GM19240 (cell line): ENCODE data around the gene AFDN.

Source experiments
- DNase-seq: peaks from one replicate; pipeline ENCODE4 v3.0.0; 2011; ENCODE audit warnings: low spot score; ENCODE audit not compliant: insufficient read length

The AFDN gene

DNA sequence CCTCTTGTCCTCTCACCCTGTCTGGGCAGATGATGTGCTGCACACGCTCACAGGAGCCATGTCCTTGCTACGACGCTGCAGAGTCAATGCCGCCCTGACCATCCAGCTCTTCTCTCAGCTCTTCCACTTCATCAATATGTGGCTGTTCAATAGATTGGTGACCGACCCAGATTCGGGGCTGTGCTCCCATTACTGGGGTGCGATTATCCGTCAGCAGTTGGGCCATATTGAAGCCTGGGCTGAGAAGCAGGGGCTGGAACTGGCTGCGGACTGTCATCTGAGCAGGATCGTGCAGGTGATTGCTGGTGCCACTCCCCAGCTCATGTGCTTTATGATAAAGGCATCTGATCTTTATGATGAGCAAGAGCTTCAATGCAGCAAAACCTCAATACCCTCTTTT lies 88.4 kb downstream of the AFDN start:
- DNase-seq = no peak

DNA sequence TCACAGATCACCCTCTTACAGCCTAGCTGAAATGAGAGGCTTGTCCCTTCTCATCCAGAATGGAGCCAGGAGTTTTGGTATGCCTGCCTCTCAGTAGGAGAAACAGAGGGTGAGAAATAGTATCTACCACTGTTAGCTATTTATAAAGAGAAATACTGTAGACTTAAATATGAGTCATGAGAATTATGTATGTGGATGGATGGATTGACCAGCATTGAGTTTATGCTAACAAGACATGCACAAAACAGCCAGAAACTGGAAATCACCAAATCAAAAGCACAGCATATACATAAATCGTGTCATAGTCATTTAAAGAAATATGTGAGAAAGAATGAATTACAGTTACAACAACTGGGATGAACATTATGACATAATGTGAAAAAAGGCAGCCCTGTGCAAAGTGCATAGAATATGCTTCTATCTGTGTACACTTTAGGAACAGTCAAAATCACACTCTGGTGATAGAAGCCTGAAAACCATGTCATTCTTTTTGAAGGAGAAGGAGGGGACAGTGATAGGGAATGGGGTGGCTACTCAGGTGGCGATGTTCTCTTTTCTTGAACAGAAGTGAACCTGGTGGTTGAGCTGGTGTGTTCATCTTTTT lies 90.9 kb downstream of the AFDN start:
- DNase-seq = no peak

DNA sequence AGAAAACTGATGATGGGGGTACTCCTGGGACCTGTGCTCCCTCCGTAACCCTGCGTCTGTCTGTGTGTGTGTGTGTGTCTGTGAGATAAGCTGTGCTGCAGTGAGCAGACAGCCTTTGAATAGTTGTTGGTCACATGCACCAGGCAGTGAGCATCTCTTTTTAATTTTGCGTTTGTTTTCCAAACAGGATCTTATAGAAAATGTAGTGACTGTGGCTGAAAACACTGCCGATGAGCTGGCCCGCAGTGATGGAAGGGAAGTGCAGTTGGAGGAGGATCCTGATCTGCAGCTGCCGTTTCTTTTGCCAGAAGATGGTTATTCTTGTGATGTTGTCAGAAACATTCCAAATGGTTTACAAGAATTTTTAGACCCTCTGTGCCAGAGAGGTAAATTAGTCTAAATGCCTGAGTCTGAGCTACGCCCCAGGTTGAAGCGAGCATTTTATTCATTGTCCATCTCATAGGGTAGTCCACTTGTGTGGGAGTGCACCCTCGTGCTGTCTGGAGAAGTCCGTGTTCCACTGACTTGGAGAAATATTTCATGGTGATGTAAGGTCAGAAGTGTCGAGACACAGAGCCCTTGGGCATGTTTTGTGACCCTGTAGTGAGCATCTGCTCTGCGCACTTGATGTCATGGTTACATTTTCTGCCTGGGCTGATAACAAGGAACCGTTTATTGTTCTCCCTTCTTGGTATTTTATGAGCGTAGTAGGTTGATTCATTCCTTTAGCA lies 92.0 kb downstream of the AFDN start:
- no peak for DNase-seq

DNA sequence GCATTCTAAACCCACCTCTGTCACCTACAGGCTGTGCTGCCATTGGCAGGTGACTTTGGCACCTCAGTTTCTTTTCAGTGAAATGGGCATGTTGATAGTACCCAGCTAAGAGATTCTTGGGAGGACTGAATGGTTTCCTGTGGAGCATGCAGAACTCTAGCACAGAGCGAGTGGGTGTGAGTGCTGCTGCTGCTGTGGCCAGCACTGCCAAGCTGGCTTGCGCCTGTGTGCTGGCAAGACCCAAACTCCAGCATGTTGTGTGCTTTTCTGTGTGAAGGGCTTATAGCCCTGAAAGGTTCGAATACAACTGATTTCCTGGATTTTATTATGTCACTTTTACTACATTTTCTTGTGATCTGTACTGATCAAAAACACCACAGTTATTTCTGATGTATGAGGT lies 92.6 kb downstream of the AFDN start:
- no peak for DNase-seq

DNA sequence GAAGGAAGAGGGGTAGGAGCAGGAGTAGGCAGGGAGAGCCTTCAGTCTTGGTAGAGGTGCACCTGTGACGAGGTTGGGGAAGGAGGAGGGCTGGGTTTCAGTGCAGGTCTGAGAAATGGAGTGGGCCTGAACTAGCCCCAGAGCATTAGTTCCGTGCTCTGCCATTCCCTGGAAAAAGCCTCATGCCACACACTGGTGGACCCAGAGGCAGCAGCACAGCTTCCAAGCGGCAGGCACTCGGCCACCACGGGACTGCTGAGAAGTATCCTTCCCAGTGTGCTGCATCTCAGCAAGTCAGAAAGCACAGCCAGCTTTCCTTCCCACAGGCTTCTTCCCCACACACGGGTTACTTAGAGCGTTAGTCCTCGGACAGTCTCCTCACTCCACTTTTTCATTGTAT lies 93.5 kb downstream of the AFDN start:
- no peak for DNase-seq

DNA sequence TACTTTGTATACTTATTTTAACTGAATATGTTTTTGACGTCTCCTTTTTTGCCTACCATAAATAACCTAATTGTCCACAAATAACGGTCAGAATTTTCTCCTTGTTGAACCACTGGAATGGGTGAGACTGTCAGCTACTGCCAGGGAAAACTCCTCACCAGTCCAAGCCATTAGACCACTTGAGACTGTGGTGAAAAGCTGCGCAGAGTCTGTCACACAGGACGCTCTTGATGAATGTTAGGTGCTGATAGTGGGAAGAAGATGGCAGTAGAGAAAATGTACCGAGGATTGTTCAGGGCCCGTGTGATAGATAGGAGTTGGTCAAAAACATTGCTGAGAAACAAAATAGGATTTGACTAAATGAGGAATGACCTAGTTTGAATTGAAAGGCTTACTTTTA lies 95.1 kb downstream of the AFDN start:
- DNase-seq = no peak

DNA sequence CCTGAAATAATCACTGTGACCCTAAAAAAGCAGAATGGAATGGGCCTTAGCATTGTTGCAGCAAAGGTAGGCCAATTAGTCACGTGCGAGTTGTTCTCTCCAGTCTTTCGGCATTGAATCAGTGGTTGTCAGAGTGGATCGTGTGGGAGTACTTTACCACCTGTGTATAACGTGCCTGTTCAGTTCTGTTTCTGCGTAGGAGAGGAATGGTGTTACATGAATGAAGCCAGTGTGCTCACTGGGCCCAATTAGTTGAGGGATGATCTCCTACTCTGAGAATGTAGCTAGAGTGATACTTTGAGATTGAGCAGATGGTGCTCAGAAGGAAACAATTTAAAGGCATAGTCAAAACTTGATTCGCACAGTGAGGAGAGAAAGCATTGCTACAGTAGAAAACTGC lies 98.3 kb downstream of the AFDN start:
- no peak for DNase-seq

DNA sequence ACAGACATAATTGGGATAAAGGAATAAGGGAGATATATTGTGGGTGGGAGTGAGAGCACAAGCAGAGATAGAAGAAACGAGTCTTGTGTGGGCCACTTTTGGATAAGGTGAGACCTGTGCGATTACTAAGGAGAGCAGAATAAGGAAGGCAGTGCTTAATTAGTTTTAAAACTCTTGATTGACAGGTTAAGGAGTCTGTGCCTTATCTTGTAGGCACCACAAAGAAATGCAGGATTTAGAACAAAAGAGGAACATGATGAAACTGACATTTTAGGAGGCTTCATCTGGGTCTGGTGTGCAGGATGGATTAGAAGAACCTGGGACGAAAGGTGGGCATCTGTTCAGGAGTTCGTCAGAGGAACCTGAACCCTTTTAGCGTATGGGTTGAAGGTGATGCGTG lies 100.5 kb downstream of the AFDN start:
- DNase-seq = no peak

DNA sequence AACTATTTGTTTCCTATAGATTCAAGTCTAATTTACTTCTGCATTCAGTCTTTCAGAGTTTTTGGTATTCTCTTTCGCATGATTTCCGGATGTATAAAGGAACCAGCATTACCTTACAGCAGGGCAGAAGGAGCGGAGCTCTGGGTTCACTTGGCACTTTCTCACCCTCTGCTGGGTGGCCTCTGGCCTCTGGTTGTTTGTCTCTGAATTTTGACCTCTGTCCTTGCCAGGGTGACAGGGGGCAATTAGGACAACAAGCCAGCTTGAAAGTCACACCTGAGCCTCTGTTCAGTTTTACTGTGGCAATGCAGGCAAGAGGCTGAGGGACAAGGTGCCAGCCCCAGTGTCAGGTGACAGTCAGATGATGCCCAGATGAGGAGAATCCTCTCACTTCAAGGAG lies 101.4 kb downstream of the AFDN start:
- no peak for DNase-seq

DNA sequence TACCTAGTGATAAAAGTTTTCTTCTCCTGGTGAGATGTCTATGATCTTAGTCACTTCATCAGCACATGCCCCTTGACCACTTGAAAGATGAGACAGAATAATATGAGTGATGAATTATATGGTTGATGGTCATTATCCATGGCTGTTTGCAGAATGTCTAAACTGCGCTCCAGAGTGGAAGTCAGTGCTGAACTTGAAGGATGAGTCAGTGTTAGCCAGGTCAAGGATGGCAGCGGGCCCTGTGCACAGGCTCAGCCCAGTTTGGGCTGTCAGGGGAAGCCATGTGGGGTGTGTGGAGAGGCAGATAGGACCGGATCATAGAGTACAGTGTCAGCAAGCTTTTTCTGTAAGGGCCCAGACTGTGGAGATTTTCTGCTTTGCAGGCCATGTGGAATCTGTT lies 103.6 kb downstream of the AFDN start:
- DNase-seq = no peak

DNA sequence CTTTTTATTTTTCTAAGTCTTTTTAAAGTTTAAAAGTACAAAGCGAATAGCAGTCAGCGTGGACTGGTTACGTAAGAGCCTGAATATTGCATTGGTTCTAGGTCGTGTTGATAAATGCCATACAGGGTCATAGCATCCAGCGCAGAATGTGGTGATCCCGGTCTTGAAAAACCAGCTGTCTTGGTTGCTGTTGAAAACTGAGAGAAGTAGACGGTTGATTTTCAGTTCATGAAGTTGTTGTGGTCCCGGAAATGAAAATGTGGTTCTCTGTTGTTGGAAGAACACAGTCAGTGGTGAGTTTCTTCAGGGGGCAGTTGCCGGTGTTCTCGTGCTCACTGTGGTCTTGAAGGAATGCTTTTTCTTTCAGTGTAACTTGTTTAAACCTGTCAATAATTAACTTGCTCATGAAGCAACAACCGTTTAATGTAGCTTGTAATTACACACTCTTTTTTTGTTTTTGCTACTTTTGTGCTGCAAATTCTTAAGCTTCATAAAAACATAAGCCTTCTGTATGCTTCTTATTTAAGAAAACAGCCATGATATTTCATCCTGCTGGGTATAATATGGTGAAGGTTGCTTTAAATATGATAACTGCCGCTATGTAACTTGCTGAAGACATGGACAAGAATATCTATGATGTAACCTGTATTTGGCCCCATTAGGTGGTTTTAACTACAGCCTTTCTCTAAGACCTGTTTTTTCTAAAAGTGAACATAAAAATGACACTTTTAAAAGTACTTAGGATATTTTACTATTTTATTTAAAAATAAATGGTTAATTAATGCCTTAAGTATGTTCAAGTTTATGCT lies 106.0 kb downstream of the AFDN start:
- no peak for DNase-seq

DNA sequence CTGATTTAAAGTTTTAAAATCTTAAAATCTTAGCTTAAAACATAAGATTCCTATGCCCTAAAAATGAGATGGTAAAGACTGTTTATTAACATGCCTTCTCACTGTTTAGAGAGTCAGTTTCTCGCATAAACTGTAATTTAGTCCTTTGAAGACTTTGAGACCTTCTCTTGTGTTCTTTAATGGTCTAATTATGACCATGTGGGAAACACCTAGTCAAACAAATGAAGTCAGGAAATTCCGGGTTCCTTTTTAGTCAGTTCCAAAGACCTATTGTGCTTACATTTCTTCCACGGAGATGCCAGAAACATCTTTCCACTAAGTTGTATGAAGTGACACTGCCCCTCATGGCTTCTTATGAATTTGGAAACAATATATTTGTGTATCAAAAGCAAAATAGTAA lies 106.6 kb downstream of the AFDN start:
- no peak for DNase-seq

DNA sequence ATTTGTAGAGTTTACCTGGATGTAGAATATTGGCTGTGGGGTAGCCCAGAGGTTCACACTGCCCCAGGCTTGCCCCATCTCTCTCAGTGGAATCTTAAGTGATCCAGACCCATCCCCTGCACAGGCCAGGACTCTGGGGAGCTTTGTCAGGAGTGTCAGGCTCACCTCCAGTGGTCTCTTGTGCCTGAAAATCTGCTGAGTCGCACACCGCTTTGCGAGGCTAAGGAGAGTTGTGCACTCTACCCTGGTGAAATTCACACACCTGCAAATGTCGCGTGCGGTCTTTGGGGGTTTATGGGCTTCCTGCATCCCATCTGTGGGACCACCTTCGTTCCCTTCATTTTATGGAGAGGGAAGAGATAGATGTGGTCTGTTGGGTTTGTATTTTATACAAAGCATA lies 107.1 kb downstream of the AFDN start:
- DNase-seq = no peak

DNA sequence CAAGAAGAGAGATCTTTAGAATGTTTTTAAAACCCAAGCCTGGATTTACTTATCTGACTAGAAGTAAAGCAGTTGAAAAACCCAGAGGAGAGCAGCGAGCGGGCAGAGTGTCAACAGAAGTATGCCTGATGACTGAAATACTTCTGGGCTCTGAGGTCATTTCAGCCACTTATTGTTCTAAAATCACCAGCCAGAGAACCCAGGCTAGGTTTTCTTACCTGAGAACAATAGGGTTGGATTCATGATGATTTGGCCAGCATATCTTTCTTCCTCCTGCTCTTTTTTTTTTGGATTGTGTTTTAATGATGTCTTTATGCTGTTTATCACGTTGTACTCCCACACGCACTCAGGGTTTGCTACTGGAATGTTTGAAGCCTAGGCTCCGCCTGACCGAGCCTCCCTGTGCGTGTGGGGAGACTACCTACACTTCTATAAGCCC lies 107.7 kb downstream of the AFDN start:
- no peak for DNase-seq

DNA sequence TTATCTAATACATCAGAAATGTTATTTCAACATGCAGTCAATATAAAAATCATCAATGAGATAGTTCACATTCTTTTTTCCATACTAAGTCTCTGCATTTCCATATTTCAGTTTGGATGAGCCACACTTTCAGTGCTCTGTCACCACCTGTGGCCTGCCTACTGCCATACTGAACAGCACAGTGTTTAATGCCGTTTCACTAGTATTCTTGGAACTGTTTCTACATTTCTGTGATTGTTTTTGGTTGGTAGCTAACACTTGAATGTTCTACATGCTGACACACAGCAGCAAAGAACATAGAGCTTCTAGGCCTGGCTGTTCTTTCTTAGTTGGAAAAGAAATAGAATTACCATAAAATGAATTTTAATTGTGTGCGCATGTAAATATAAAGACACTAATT lies 109.3 kb downstream of the AFDN start:
- no peak for DNase-seq

DNA sequence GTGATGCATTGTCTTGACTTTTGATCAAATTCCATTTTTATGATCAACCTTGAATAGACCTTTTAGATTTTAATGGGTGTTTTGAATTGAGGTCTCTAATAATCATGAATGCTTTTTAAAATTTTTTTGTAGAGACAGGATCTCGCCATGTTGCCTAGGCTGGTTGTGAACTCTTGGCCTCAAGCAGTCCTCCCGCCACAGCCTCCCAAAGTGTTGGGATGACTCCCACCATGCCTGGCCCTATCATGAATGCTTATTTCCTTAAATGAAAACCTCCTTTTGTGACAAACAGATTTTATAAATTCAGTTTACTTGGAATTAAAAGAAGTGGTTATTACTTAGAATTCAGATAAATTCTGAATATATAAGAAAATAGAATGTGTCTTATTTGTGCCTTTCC lies 110.6 kb downstream of the AFDN start:
- no peak for DNase-seq

DNA sequence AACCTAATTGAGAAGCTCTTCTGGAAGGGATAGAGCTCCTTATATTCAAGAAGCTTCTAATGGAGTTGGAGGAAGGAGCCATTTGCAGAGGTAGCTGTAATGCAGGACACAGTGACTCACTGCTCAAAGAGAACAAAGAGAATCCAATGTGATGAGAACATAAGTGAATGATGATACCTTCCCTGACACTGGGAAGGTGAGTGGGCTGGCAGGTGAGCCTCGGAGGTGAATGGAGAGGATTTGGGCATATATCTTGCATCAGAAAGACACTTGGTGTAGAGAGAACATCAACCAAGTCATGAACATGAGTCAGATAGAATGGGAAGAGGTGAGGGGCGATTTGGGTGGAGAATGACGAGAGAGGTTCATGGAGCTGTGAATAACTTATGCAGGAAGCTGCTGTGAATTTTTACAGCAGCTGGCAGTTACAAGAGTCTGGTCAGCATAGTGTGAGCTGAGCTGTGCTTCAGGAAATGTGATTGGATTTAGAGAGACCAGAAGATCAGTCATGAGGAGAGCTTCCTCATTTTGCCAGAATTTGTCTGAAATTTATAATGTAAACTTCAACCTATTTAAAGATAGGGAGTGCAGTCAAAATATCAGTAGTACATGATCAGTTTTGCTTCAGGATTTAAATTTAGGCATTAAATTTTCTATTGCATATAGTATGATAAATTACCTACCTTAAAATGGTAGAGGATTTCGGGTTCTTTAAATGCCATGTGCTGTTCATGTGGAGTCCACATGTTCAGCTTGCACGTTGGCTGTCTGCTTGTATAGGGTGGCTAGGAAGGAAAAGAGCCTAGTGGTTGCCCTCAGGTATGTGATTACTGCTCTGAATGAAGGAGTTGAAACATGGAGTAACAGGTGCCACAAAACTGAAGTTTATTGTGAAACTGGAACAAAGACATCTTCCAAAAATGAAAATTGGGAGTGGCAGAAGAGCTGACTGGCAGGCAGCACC lies 111.5 kb downstream of the AFDN start:
- DNase-seq = no peak

DNA sequence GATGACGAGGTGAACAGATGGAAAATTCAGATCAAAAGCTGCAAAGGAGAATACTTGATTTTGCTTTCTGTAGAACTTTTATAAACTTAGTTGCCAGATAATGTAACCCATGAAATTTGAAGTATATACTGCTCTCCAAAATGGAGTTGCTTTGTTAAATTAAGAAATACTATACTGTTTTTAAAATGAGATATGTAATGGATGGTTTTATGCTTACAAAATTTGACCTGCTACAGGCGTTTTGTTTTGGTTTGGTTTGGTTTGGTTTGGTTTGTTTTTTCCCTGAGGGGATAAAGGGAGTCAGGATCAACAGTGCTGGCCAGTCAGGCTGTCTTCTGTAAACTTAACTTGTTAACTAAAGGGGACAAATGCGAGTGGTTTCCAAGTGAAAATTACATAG lies 115.1 kb downstream of the AFDN start:
- DNase-seq = no peak

DNA sequence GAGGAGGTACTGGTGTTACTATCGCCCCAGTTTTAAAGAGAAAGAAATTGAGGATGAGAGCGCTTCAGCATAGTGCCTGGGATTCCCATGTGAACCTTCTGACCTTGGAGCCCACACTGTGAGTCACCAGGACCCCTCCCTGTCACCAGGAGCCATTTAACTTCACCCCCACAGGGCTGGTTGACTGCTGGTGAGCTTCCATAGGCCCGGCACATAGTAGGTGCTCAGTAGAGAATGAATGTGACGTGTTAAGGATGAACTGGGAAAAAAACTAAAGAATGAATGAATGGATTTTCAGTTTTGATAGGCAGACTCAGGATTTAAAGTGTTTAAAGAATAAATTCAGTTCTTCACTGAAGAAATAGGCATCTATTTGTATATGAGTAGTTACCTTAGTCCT lies 117.4 kb downstream of the AFDN start:
- DNase-seq = no peak

DNA sequence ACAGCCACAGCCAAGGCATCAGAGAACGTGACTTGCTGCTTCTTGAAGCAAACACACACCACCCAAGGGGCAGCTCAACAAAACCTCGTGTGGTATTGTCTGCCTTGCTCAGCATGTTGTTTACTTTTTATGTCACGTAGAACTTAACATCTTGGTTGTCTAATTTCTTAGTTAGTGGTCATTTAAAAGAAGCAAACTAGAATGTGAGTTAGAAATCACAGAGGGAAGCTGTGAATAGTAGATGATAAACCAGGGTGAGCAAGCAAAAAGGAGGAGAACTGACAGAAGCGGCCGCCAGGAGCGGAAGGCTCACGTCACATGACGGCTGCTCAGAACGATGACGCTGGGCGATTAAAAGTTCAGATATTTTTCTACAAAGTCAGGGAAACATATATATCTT lies 119.3 kb downstream of the AFDN start:
- no peak for DNase-seq

DNA sequence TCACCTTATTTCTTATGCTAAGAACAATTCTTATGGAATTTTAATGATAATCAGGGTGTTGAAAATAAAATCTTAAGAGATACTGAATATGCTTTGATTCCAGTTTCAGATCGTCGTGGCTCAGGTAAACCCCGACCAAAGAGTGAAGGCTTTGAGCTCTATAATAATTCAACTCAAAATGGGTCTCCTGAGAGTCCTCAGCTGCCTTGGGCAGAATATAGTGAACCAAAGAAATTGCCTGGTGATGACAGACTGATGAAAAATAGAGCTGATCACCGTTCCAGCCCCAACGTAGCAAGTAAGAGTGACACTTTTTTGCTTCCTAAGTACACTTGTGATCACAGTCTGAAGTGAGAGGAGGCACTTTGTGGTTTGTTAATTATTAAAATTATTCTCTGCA lies 119.9 kb downstream of the AFDN start:
- no peak for DNase-seq

DNA sequence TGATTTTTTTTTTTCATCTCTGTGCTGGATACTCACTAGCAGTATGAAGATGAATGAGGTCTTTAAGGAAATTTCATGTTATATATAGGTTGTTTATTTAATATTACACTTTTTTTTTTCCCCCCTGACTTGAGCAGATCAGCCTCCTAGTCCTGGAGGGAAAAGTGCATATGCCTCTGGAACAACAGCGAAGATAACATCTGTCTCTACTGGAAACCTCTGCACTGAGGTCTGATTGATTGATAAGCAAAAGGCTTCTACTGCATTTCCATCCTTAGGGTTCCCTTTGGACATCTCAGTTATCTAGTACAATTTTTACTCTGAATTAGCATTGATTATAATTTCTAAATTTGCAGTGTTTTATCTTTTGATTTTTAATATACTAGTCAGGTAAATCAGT lies 121.0 kb downstream of the AFDN start:
- DNase-seq = no peak
